ENCODE data around the gene PIP5K1B.

Gene PIP5K1B

DNA sequence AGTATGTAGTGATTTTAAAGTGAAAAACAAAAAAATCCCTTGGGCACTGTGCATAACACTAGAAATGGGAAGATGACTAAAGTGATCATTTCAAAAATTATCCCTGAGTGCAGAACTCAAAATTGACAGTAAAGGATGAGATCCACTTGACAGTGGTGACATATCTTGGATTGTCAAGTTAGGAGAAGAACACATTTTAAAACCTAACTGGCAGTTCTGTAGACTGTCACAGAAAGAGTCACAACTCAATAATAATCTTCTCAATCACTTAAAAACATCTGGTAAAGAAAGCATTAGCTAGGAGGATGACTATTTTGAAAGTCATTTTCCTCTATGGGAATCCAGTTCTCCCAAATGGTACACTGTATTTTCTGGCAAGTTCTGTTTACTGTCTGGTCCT, 127.1 kb downstream of the PIP5K1B start:
- H3K27ac ChIP-seq = no peak overlapping the region
- TF ChIP-seq, protein P1, sequence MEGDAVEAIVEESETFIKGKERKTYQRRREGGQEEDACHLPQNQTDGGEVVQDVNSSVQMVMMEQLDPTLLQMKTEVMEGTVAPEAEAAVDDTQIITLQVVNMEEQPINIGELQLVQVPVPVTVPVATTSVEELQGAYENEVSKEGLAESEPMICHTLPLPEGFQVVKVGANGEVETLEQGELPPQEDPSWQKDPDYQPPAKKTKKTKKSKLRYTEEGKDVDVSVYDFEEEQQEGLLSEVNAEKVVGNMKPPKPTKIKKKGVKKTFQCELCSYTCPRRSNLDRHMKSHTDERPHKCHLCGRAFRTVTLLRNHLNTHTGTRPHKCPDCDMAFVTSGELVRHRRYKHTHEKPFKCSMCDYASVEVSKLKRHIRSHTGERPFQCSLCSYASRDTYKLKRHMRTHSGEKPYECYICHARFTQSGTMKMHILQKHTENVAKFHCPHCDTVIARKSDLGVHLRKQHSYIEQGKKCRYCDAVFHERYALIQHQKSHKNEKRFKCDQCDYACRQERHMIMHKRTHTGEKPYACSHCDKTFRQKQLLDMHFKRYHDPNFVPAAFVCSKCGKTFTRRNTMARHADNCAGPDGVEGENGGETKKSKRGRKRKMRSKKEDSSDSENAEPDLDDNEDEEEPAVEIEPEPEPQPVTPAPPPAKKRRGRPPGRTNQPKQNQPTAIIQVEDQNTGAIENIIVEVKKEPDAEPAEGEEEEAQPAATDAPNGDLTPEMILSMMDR (conservative IDR thresholded peaks at IDR 0.05) = no peak

DNA sequence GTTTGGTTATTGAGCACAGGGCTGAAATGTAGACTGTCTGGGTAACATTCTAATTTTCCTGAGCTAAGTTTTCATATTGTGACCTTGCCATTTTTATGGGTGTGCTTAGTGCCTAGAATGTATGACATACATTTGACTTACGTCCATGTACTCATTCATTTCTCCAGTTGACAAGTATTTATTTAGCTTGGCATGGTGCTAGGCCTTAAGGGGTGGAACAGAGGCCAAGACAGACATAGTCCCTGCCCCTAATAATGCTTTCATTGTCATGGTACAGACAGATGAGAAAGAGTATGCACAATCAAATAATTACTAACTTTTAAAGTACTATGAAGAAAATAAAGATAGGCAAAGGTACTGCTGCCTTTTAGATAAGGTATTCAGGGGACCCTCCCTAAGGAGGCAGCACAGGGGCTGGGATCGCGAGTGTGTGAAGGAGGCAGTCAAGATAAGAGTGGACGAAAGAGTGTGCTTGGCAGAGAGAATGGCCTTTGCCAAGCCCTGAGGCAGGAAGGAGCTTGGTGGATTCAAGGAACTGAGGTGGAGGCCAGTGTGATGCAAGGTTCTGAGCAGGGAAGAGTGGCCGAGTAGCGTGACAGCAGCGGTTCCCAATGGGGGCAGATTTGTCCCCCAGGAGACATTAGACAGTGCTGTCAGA, 128.0 kb downstream of the PIP5K1B start:
- TF ChIP-seq, protein P1 (conservative IDR thresholded peaks at IDR 0.05) = no peak
- no peak overlapping the region for H3K27ac ChIP-seq

DNA sequence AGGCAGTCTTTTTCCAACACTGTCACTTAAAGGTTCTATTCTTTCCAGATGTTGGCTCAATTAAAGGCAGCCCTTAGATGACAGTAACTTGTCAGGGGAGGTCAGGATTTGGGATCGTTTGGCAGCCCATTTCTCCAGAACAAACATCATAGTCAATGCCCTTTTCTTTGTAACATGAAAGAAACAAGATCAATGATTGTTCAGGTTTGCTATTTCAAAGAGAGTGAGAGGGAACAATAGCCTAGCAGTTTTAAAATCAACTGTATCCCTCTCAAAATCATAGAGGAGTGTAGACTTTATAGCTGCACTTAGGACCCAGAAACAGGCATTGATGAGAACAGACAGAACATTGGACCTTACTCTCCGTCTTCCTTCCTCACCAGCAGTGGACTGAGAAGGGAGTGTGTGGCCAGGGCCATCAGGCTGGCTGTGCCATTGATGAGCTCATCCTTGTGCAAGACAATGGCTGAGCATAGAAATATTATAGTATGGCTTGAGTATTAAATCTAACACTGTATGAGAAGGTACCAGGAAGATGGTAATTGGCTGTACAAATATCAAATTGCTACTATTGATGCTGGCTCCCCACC, 130.0 kb downstream of the PIP5K1B start:
- no peak overlapping the region for H3K27ac ChIP-seq
- TF ChIP-seq, protein P1 (conservative IDR thresholded peaks at IDR 0.05) = no peak

DNA sequence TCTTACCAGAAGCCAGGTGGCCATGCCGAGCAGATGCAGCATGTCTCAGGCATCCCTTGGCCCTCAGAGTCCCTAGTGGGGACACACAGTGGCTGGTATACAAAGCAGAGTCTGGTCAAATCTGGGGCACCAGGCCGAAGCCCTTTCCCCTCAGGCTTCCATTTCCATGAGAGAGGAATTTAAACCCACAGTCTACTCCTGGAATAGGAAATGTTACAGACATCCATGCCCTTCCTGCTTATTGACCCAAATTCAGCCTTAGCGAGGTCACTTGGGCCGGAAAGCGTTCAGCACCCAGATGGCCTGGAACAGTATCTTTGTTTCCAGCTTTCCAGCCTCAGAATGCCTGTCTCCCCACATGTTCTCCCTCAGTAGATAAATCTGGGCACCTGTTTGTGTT, 131.7 kb downstream of the PIP5K1B start:
- H3K27ac ChIP-seq = no peak overlapping the region
- TF ChIP-seq, protein P1 (conservative IDR thresholded peaks at IDR 0.05) = no peak

DNA sequence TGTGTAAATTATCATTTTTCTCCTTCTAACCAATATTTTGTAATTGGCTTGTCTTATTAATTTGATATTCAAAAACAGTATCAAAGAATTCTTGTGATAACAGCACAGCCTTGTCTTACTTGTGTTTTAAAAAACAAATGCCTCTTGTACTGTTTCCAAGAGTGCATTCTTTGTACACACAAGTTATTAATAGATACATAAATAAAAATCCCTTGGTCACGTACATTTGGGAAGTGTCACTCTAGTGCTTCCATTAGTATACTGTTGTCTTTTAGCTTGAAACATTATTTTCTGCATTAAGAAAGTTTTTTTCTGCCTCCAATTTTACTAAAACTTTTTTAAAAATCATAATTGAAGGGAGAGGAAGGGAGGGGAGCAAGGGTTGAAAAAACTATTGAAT, 133.2 kb downstream of the PIP5K1B start:
- H3K27ac ChIP-seq = no peak overlapping the region
- TF ChIP-seq, protein P1 (conservative IDR thresholded peaks at IDR 0.05) = no peak

DNA sequence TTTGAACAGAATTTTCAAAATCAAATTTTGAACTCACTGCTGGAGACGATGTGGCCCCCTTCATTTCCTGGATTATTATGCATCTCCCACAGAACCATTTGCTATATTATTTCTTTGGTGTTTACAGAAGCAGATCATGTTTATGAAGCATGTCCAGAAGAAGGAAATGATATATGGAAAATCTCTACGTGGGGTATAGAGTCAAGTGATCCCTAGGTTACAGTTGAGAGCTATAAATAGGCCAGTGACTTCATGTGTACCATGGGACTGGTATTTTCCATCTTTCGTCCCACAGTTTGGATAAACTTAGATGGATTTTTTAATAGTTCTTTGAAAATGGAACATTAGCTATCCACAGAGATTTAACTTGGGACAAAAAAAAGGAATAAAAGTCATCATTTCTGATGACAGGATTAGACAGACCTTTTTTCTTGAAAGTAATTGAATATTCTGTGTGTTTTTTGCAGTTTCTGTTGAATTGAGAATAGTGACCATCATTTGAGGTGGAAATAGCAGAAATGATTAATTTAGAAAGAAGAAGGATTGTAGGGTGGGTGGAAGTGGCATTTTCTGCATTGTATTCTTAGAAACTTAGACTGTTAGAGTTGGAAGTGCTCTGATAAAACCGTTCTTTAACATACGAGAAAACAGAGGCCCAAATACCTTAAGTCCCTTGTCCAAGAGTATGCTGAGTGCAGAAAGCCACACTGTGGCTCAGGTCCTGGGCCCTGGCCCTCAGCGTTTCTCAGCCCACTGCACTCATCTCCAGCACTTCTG, 136.4 kb downstream of the PIP5K1B start:
- H3K27ac ChIP-seq = no peak overlapping the region
- TF ChIP-seq, protein P1 (conservative IDR thresholded peaks at IDR 0.05) = no peak

DNA sequence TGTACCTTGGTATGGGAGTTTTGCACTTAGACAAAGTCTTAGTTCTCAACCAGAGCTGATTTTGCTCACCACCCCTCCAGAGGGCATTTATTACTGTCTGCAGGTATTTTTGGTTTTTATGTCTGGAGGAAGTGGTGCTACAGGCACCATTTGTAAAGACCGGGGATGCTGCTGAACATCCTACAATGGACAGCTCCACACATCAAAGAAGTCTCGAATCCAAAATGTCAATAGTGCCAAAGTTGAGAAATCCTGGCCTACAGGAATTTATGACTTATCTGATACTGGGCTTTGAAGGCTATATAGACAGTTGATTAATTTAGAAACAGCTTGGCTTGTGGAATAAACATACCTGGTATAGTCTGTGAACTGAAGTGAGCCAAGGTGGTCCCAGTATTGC, 137.5 kb downstream of the PIP5K1B start:
- TF ChIP-seq, protein P1 (conservative IDR thresholded peaks at IDR 0.05) = no peak
- H3K27ac ChIP-seq = no peak overlapping the region
